Ovary (tissue), 9 donors: ENCODE data around the gene PTMS. TPM values are rescaled to one million over a fixed set of nuclear protein-coding genes. Genes with fewer than 3 reads are reported as not detected.

Experiments
- DNase-seq, 5 donors: peaks; one replicate each; pipeline ENCODE4 v3.0.0-alpha.2; 2019 to 2020
- H3K27ac ChIP-seq, 2 donors: fragments of 200-600 bp; one replicate each; pipeline versions ENCODE4 v1.5.1 to v1.8.0; 2019 to 2022
- H3K27me3 ChIP-seq: fragments of 200-600 bp; one replicate; pipeline ENCODE4 v1.8.0; 2022
- H3K36me3 ChIP-seq: fragments of 200-600 bp; sonication (generic); one replicate; pipeline ENCODE4 v1.5.1; 2019
- H3K4me1 ChIP-seq: one replicate; pipeline ENCODE4 v1.8.1; 2013; ENCODE audit warnings: mild to moderate bottlenecking, moderate library complexity; ENCODE audit not compliant: insufficient read depth
- H3K4me3 ChIP-seq: fragments of 200-600 bp; sonication (generic); one replicate; pipeline ENCODE4 v1.5.1; 2017
- H3K9me3 ChIP-seq, 2 donors: fragments of 200-600 bp in 1 of 2; sonication (generic) in 1 of 2; one replicate each; pipeline versions ENCODE4 v1.5.1 to v1.8.1; 2013 to 2019; ENCODE audit warnings: mild to moderate bottlenecking in 1 of 2, moderate library complexity in 1 of 2
- EP300 ChIP-seq: sonication (generic); formaldehyde crosslinking; IDR thresholded peaks from one replicate; pipeline ENCODE4 v1.6.1; 2017; ENCODE audit warnings: antibody characterized with exemption
- POLR2A ChIP-seq: fragments of 450-650 bp; IDR thresholded peaks from one replicate; pipeline ENCODE4 v1.6.1; 2017; ENCODE audit warnings: antibody characterized with exemption, mild to moderate bottlenecking, moderate library complexity
- WGBS, 3 donors: extraction: QIAGEN DNeasy Blood & Tissue Kit in 1 of 3; methylation state at CpG; one replicate each; pipeline versions ENCODE4 v1.1.5 to v1.1.7; 2013 to 2017; 5-methylcytosine and 5-hydroxymethylcytosine counted together
- intact Hi-C, 4 donors: fragments of 100-400 bp; cut with DNase I; formaldehyde crosslinking; loops; one replicate each; pipeline versions ENCODE4 v1.11.0 to v1.15.1; 2022 to 2023
- polyA plus RNA-seq, 2 donors: library from polyadenylated mRNA; stranded (reverse); fragments of 200-250 nt in 1 of 2; fragments of 350-450 nt in 1 of 2; fragmentation: Illumina TruSeq in 1 of 2; extraction: RNeasy Lipid Tissue Mini Kit (QIAGEN cat#74804) in 1 of 2; gene quantifications; one replicate each; pipeline ENCODE4 v1.2.3, GENCODE V29; 2013 to 2014
- total RNA-seq, 7 donors: library from RNA; depleted of rRNA in 2 of 7; stranded (reverse); fragments of >200 nt in 2 of 7; fragmentation: NEBNext Ultra II Directional in 3 of 7; extraction: Animal tissue kit (Norgen Biotek cat#: 25700) in 3 of 7; gene quantifications; one replicate each; pipeline versions ENCODE4 v1.1.0 to v1.2.4, GENCODE V29; 2016 to 2023
- TF ChIP-seq, protein P1 (sequence below), 3 donors: fragments of 450-650 bp in 2 of 3; fragments of 200-600 bp in 1 of 3; IDR thresholded peaks; one replicate each; pipeline versions ENCODE4 v1.5.1 to v1.8.0; 2016 to 2022; ENCODE audit warnings: antibody characterized with exemption in 3 of 3, mild to moderate bottlenecking in 1 of 3
- donor health status: DM: no; HTN: no; CAD: no; lungs with moderate emphysema.
- donor health status: DM: no; HTN: no; CAD: no.
- donor health status: Bipolar disorder and iron deficiency.
- donor health status: DM: yes; HTN: yes; CAD: no.
- donor health status: DM: no; HTN: no; CAD: no.
- donor health status: DM: yes; HTN: yes; CAD: no.

The PTMS gene
- total and polyA plus RNA-seq, 9 donors, result 100 to 1,013 (median 576) TPM

- TF ChIP-seq, protein P1, sequence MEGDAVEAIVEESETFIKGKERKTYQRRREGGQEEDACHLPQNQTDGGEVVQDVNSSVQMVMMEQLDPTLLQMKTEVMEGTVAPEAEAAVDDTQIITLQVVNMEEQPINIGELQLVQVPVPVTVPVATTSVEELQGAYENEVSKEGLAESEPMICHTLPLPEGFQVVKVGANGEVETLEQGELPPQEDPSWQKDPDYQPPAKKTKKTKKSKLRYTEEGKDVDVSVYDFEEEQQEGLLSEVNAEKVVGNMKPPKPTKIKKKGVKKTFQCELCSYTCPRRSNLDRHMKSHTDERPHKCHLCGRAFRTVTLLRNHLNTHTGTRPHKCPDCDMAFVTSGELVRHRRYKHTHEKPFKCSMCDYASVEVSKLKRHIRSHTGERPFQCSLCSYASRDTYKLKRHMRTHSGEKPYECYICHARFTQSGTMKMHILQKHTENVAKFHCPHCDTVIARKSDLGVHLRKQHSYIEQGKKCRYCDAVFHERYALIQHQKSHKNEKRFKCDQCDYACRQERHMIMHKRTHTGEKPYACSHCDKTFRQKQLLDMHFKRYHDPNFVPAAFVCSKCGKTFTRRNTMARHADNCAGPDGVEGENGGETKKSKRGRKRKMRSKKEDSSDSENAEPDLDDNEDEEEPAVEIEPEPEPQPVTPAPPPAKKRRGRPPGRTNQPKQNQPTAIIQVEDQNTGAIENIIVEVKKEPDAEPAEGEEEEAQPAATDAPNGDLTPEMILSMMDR (IDR thresholded peaks at IDR 0.05), result no peak
- TF ChIP-seq EP300 (no peak), POLR2A (no peak)
- H3K9me3 ChIP-seq, result no peaks in the 10 kb centered on the region
- H3K36me3 ChIP-seq, result no peaks in the 10 kb centered on the region
- peak in 2 of 5 donors; percentile 46 to 53 for DNase-seq
- H3K4me1 ChIP-seq, result peaks cover 26% of the 10 kb centered on the region
- 1 to 2% (median 1%) methylated on average over 42 to 44 of the region's 44 CpGs for WGBS, 3 donors
- intact Hi-C loops, result loop anchor here in 2 of 4 donors (2.0 kb wide), 1 partner anchor 15 kb away; the partner anchor contains the start of gene MLF2 (in 2 of the 2)
- H3K4me3 ChIP-seq, result peak overlapping the region; percentile 68
- H3K27me3 ChIP-seq, result no peaks in the 10 kb centered on the region
- H3K27ac ChIP-seq, result peak overlapping the region; percentile 91 to 100
Observed at GRCh38 chr12:6767353-6768319, 1.5 kb downstream of the PTMS start.

GRCh38 chr12:6768437-6768914 lies 2.3 kb downstream of the PTMS start:
- intact Hi-C loops, result no loop called here
- peak in 1 of 5 donors; percentile 43 for DNase-seq
- Histone ChIP-seq H3K4me1 (peaks cover 28% of the 10 kb centered on the region), H3K27ac (peak overlapping the region; percentile 91 to 100), H3K36me3 (no peaks in the 10 kb centered on the region), H3K9me3 (no peaks in the 10 kb centered on the region), H3K27me3 (no peaks in the 10 kb centered on the region), H3K4me3 (peak overlapping the region; percentile 68)
- TF ChIP-seq EP300 (no peak), POLR2A (no peak)
- TF ChIP-seq, protein P1 (IDR thresholded peaks at IDR 0.05), result no peak
- WGBS, 3 donors, result 8 to 15% (median 12%) methylated on average over 6 of the region's 6 CpGs

DNA sequence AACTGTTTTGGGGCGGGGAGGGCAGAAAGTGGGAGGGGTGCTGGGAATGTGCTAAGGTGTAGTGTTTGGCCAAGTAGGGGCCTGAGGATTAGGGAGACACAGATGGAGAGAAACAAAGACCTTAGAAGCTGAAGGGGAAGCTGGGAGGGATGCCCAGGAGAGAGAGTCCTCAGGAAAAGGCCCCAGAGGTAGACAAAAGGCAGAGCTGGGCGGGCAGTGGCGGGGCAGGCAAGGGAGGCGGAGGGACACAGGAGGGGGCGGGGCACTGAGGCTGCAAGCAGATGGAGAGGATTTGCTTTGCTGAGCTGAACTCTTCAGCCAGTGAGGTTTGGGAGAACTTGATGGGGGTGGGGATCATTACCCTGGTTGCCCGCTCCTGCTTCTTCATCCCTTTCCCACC lies 2.8 kb downstream of the PTMS start:
- Histone ChIP-seq H3K4me3 (peak overlapping the region; percentile 68), H3K27me3 (no peaks in the 10 kb centered on the region), H3K36me3 (no peaks in the 10 kb centered on the region), H3K4me1 (peaks cover 24% of the 10 kb centered on the region), H3K9me3 (no peaks in the 10 kb centered on the region), H3K27ac (peak overlapping the region; percentile 91 to 100)
- intact Hi-C loops, result no loop called here
- TF ChIP-seq POLR2A (peak; percentile 10), EP300 (no peak)
- TF ChIP-seq, protein P1 (IDR thresholded peaks at IDR 0.05), result no peak
- 18 to 31% (median 31%) methylated on average over 6 of the region's 6 CpGs for WGBS, 3 donors
- DNase-seq, result peak; percentile 66 to 78 (median 73)

DNA sequence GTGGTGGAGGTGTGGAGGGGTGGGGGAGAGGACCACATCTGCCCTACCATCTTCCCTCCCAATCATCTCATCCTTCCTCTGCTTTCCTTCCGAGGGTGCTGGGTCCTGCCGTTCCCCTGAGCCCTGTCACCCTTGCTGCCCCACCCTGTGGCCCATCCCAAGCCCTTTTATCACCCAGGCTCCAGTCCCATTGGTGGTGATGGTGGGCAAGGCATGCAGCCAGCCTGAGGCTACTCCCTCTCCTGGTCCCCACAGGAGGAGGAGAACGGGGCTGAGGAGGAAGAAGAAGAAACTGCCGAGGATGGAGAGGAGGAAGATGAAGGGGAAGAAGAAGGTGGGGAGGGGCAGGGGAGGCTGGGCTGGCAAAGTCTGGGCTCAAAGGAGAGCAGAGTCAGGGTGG lies 3.5 kb downstream of the PTMS start:
- peak overlapping the region in 1 of 2 donors; percentile 91 for H3K27ac ChIP-seq
- DNase-seq, result no peak
- H3K4me1 ChIP-seq, result peaks cover 21% of the 10 kb centered on the region
- intact Hi-C loops, result loop anchor here in 1 of 4 donors (10.0 kb wide), 1 partner anchor 215 kb away; the partner anchor contains the start of gene IFFO1
- H3K9me3 ChIP-seq, result no peaks in the 10 kb centered on the region
- TF ChIP-seq, protein P1 (IDR thresholded peaks at IDR 0.05), result no peak
- no peak for TF ChIP-seq POLR2A
- no peak for TF ChIP-seq EP300
- H3K27me3 ChIP-seq, result no peaks in the 10 kb centered on the region
- 26 to 39% (median 35%) methylated on average over 4 of the region's 4 CpGs for WGBS, 3 donors
- no peaks in the 10 kb centered on the region for H3K36me3 ChIP-seq
- H3K4me3 ChIP-seq, result no peak overlapping the region
